HCT116 (cell line): ENCODE results near the gene DAAM1. TPM values are rescaled to one million over a fixed set of nuclear protein-coding genes. Genes with fewer than 3 reads are reported as not detected.

ENCODE experiments used
- ATAC-seq: fragments of 200-7000 bp; cut with Tn5 transposase; 2 replicates; pipeline ENCODE4 v1.9.1; 2020; ENCODE audit warnings: mild to moderate bottlenecking, moderate library complexity
- BruUV-seq: library from RNA; stranded (reverse); fragments of 400-500 nt; replicated peaks from 2 replicates; lab custom pipeline; 2021; lab: Mats Ljungman, UMichigan
- CTCF ChIA-PET: fragments of 300-600 bp; sonication (Branson Sonifier 250); formaldehyde crosslinking; loops from one replicate; lab custom pipeline; 2021; ENCODE audit warnings: antibody characterized with exemption; lab: Charles Lee
- POLR2A ChIA-PET: fragments of 300-600, 350-600 bp; sonication (Branson Sonifier 250); formaldehyde crosslinking; loops from one replicate; lab custom pipeline; 2021; ENCODE audit warnings: antibody characterized with exemption; lab: Charles Lee
- RAD21 ChIA-PET, 2 experiments: fragments of 300-600 bp; sonication (Branson Sonifier 250); formaldehyde crosslinking; loops; one replicate each; lab custom pipeline; 2023; ENCODE audit warnings: low total read pairs in 2 of 2; ENCODE audit not compliant: uncharacterized antibody in 2 of 2, unreplicated experiment in 2 of 2, low non-redundant PET in 1 of 2; lab: Charles Lee
- DNase-seq: peaks from one replicate; pipeline ENCODE4 v3.0.0-alpha.2; 2010; ENCODE audit warnings: low read depth, low spot score
- H2AFZ ChIP-seq: fragments of 200-600 bp; shearing (Covaris generic), sonication (generic); 2 replicates; pipeline ENCODE4 v1.6.1; 2017; ENCODE audit warnings: low read depth, mixed run types, mixed read lengths, antibody characterized with exemption, low read length; ENCODE audit not compliant: poor library complexity, severe bottlenecking
- H3K27ac ChIP-seq: 2 replicates; pipeline ENCODE4 v1.5.1; 2012; ENCODE audit warnings: low read depth, low read length
- H3K27me3 ChIP-seq: fragments of 200-600 bp; sonication (generic); 2 replicates; pipeline ENCODE4 v1.6.1; 2016; ENCODE audit warnings: mixed run types, low read length, mixed read lengths; ENCODE audit not compliant: insufficient read depth
- H3K36me3 ChIP-seq, 2 experiments: fragments of 200-500 bp in 1 of 2; fragments of 200-600 bp in 1 of 2; sonication (Bioruptor generic) in 1 of 2; sonication (generic) in 1 of 2; 2 replicates each; pipeline versions ENCODE4 v1.5.1 to v1.6.1; 2014 to 2016; ENCODE audit warnings: low read length in 2 of 2, inconsistent platforms in 1 of 2, mixed read lengths in 1 of 2, mixed run types in 1 of 2; ENCODE audit not compliant: insufficient read depth in 2 of 2, control insufficient read depth in 1 of 2
- H3K4me1 ChIP-seq, 2 experiments: fragments of 200-600 bp in 1 of 2; sonication (generic) in 1 of 2; 2 replicates each; pipeline versions ENCODE4 v1.5.1 to v1.6.1; 2012 to 2017; ENCODE audit warnings: low read length in 2 of 2, inconsistent platforms in 1 of 2, mild to moderate bottlenecking in 1 of 2, mixed read lengths in 1 of 2, mixed run types in 1 of 2, moderate library complexity in 1 of 2; ENCODE audit not compliant: insufficient read depth in 2 of 2, control insufficient read depth in 1 of 2
- H3K4me2 ChIP-seq: fragments of 200-600 bp; sonication (generic); 2 replicates; pipeline ENCODE4 v1.6.1; 2017; ENCODE audit warnings: mixed run types, low read length, mixed read lengths
- H3K4me3 ChIP-seq, 2 experiments: fragments of 200-600 bp in 1 of 2; sonication (generic) in 1 of 2; replicated peaks in 1 of 2; 2 replicates each; pipeline ENCODE4 v1.5.1; 2011 to 2016; ENCODE audit warnings: low read length in 2 of 2, control low read depth in 1 of 2, low read depth in 1 of 2, mild to moderate bottlenecking in 1 of 2, mixed read lengths in 1 of 2, mixed run types in 1 of 2
- H3K79me2 ChIP-seq: fragments of 200-600 bp; sonication (generic); 2 replicates; pipeline ENCODE4 v1.6.1; 2017; ENCODE audit warnings: mild to moderate bottlenecking, mixed run types, low read length, moderate library complexity, mixed read lengths; ENCODE audit not compliant: insufficient read depth
- H3K9ac ChIP-seq: fragments of 200-600 bp; sonication (generic); 2 replicates; pipeline ENCODE4 v1.6.1; 2016; ENCODE audit warnings: low read length, mixed read lengths
- H3K9me2 ChIP-seq: fragments of 200-600 bp; sonication (generic), shearing (Covaris generic); 2 replicates; pipeline ENCODE4 v1.6.1; 2017; ENCODE audit warnings: mixed run types, mild to moderate bottlenecking, moderate library complexity; ENCODE audit not compliant: insufficient read depth
- H3K9me3 ChIP-seq, 2 experiments: fragments of 200-500 bp in 1 of 2; fragments of 200-600 bp in 1 of 2; sonication (Bioruptor generic) in 1 of 2; sonication (generic) in 1 of 2; 2 replicates each; pipeline ENCODE4 v1.6.1; 2014 to 2017; ENCODE audit warnings: low read length in 2 of 2, mixed read lengths in 2 of 2, inconsistent platforms in 1 of 2, low read depth in 1 of 2, mild to moderate bottlenecking in 1 of 2, mixed run types in 1 of 2, moderate library complexity in 1 of 2; ENCODE audit not compliant: control insufficient read depth in 1 of 2, insufficient read depth in 1 of 2
- H4K20me1 ChIP-seq: fragments of 200-600 bp; sonication (generic), shearing (Covaris generic); 2 replicates; pipeline ENCODE4 v1.6.1; 2017; ENCODE audit warnings: mixed run types, mild to moderate bottlenecking, moderate library complexity; ENCODE audit not compliant: insufficient read depth
- CEBPB ChIP-seq: IDR thresholded peaks from 2 replicates; pipeline ENCODE4 v1.6.1; 2012; ENCODE audit warnings: low read depth
- CTCF ChIP-seq, 3 experiments: fragments of 200-600 bp in 1 of 3; sonication (generic) in 1 of 3; IDR thresholded peaks in 2 of 3; conservative IDR thresholded peaks in 1 of 3; 2 replicates each; pipeline ENCODE4 v1.5.1; 2012 to 2017; ENCODE audit warnings: low read depth in 2 of 3, low read length in 2 of 3, antibody characterized with exemption in 1 of 3, borderline replicate concordance in 1 of 3, control low read depth in 1 of 3, mild to moderate bottlenecking in 1 of 3, mixed read lengths in 1 of 3, mixed run types in 1 of 3, moderate library complexity in 1 of 3; ENCODE audit not compliant: insufficient read depth in 1 of 3
- ELF1 ChIP-seq: IDR thresholded peaks from 2 replicates; pipeline ENCODE4 v1.6.1; 2012; ENCODE audit warnings: low read depth, borderline replicate concordance
- EZH2 ChIP-seq: fragments of 200-600 bp; sonication (generic); IDR thresholded peaks from 2 replicates; pipeline ENCODE4 v1.6.1; 2017; ENCODE audit warnings: antibody characterized with exemption, mixed run types
- EZH2phosphoT487 ChIP-seq: fragments of 200-600 bp; IDR thresholded peaks from 2 replicates; pipeline ENCODE4 v1.6.1; 2018; ENCODE audit warnings: antibody characterized with exemption, borderline replicate concordance
- JUND ChIP-seq: IDR thresholded peaks from 2 replicates; pipeline ENCODE4 v1.6.1; 2012
- MAX ChIP-seq: IDR thresholded peaks from 2 replicates; pipeline ENCODE4 v1.6.1; 2012
- POLR2A ChIP-seq: IDR thresholded peaks from 2 replicates; pipeline ENCODE4 v1.7.0; 2011; ENCODE audit warnings: borderline replicate concordance; ENCODE audit not compliant: insufficient read depth, insufficient read length; ENCODE audit errors: extremely low read depth
- RAD21 ChIP-seq: IDR thresholded peaks from 2 replicates; pipeline ENCODE4 v1.6.1; 2012; ENCODE audit warnings: low read depth, mild to moderate bottlenecking
- REST ChIP-seq: IDR thresholded peaks from 2 replicates; pipeline ENCODE4 v1.6.1; 2012; ENCODE audit warnings: low read depth
- SRF ChIP-seq: IDR thresholded peaks from 2 replicates; pipeline ENCODE4 v1.6.1; 2012; ENCODE audit warnings: low read depth
- TCF7L2 ChIP-seq: IDR thresholded peaks from 2 replicates; pipeline ENCODE4 v1.7.0; 2011; ENCODE audit warnings: borderline replicate concordance, inconsistent platforms; ENCODE audit not compliant: insufficient read depth, insufficient read length; ENCODE audit errors: extremely low read depth
- ZBTB33 ChIP-seq: IDR thresholded peaks from 2 replicates; pipeline ENCODE4 v1.6.1; 2011; ENCODE audit warnings: mild to moderate bottlenecking, low read length, moderate library complexity; ENCODE audit not compliant: insufficient replicate concordance; ENCODE audit errors: extremely low read depth
- ZFX ChIP-seq: fragments of 450-650 bp; IDR thresholded peaks from 2 replicates; pipeline ENCODE4 v1.6.1; 2017
- intact Hi-C: fragments of 100-400 bp; cut with micrococcal nuclease; formaldehyde crosslinking; loops from 2 replicates; pipeline ENCODE4 v1.10.0; 2022
- total RNA-seq: library from RNA; stranded (reverse); gene quantifications from one replicate; pipeline ENCODE4 v1.2.1, GENCODE V29; 2021; ENCODE audit not compliant: unreplicated experiment

The DAAM1 gene
- total RNA-seq, 1 experiment from 2014 or later: 10.7 TPM

- TF ChIP-seq CTCF (IDR thresholded peaks at IDR 0.05 in 2 of 3, conservative IDR thresholded peaks at IDR 0.05 in 1 of 3; ENCODE audit: borderline replicate concordance in 1 of 3, insufficient read depth in 1 of 3, low read depth in 2 of 3, low read length in 2 of 3) (no peak), RAD21 (no peak), POLR2A (no peak), JUND (no peak)
These were observed 15.8 kb downstream of the DAAM1 start (continued) for GRCh38 chr14:59204305-59204704.

GRCh38 chr14:59206892-59207291 lies 18.4 kb downstream of the DAAM1 start:
- no peak for DNase-seq
- Histone ChIP-seq H3K4me2 (no peak overlapping the region), H2AFZ (no peak overlapping the region), H4K20me1 (no peaks in the 10 kb centered on the region), H3K4me3 (no peak overlapping the region), H3K27me3 (no peaks in the 10 kb centered on the region), H3K27ac (no peak overlapping the region), H3K9me2 (no peaks in the 10 kb centered on the region), H3K4me1 (peaks cover 0 to 6% of the 10 kb centered on the region in 2 experiments; a peak in 3 of 4 replicates), H3K9ac (no peak overlapping the region), H3K79me2 (no peaks in the 10 kb centered on the region), H3K36me3 (no peaks in the 10 kb centered on the region), H3K9me3 (no peaks in the 10 kb centered on the region)
- ChIA-PET RAD21 (no interaction called here), POLR2A (no interaction called here), CTCF (no interaction called here)
- no peak for ATAC-seq
- intact Hi-C loops: no loop called here
- BruUV-seq: no TSS peak
- no peak for TF ChIP-seq JUND
- TF ChIP-seq TCF7L2: no peak
- TF ChIP-seq ZFX: no peak
- no peak for TF ChIP-seq EZH2phosphoT487
- no peak for TF ChIP-seq POLR2A
- no peak for TF ChIP-seq ZBTB33
- no peak for TF ChIP-seq CTCF (IDR thresholded peaks at IDR 0.05 in 2 of 3, conservative IDR thresholded peaks at IDR 0.05 in 1 of 3; ENCODE audit: borderline replicate concordance in 1 of 3, insufficient read depth in 1 of 3, low read depth in 2 of 3, low read length in 2 of 3)
- no peak for TF ChIP-seq SRF
- TF ChIP-seq ELF1: no peak
- no peak for TF ChIP-seq MAX
- TF ChIP-seq REST: no peak
- TF ChIP-seq CEBPB: no peak
- no peak for TF ChIP-seq EZH2
- no peak for TF ChIP-seq RAD21
